Measurements from ENCODE around the gene PLSCR5. TPM values are rescaled to one million over a fixed set of nuclear protein-coding genes. Genes with fewer than 3 reads are reported as not detected.
A peak's percentile ranks its signal among the peaks of the same experiment; 100 is the strongest.

The PLSCR5 gene
- total and polyA plus RNA-seq, 2 donors = not detected

- DNase-seq (ENCODE audit: extremely low spot score) = no peak
- Histone ChIP-seq H3K36me3 (ENCODE audit: insufficient read depth) (no peaks in the 10 kb centered on the region), H3K4me1 (ENCODE audit: insufficient read depth) (no peaks in the 10 kb centered on the region), H3K4me3 (ENCODE audit: low read depth, low read length) (peak overlapping the region; percentile 80), H3K27ac (ENCODE audit: low read depth) (peak overlapping the region; percentile 90)
- 52% methylated on average over 8 of the region's 8 CpGs for WGBS
Observed at GRCh38 chr3:146544929-146545528, 60.1 kb downstream of the PLSCR5 start.

GRCh38 chr3:146544002-146544928, 60.9 kb downstream of the PLSCR5 start, which contains the start of gene PLSCR1:
PLSCR1 (minus strand) TSS chr3:146544607; CDS start chr3:146536552, 8,055 bp downstream.
- WGBS = under 1% methylated on average over 51 of the region's 51 CpGs
- peak; percentile 84 for DNase-seq (ENCODE audit: extremely low spot score)
- H3K4me1 ChIP-seq (ENCODE audit: insufficient read depth) = no peaks in the 10 kb centered on the region
- H3K4me3 ChIP-seq (ENCODE audit: low read depth, low read length) = peak within 1 kb of the TSS; percentile 80
- H3K36me3 ChIP-seq (ENCODE audit: insufficient read depth) = no peaks in the 10 kb centered on the region
- peak within 1 kb of the TSS; percentile 90 for H3K27ac ChIP-seq (ENCODE audit: low read depth)

GRCh38 chr3:146543461-146544001, 61.6 kb downstream of the PLSCR5 start:
- Histone ChIP-seq H3K4me3 (ENCODE audit: low read depth, low read length) (peak overlapping the region; percentile 80), H3K36me3 (ENCODE audit: insufficient read depth) (no peaks in the 10 kb centered on the region), H3K4me1 (ENCODE audit: insufficient read depth) (no peaks in the 10 kb centered on the region), H3K27ac (ENCODE audit: low read depth) (peak overlapping the region; percentile 39)
- peak; percentile 26 for DNase-seq (ENCODE audit: extremely low spot score)
- 12% methylated on average over 10 of the region's 10 CpGs for WGBS

GRCh38 chr3:146542978-146543377, 62.2 kb downstream of the PLSCR5 start:
- Histone ChIP-seq H3K27ac (ENCODE audit: low read depth) (peak overlapping the region; percentile 39), H3K36me3 (ENCODE audit: insufficient read depth) (no peaks in the 10 kb centered on the region), H3K4me3 (ENCODE audit: low read depth, low read length) (peak overlapping the region; percentile 80), H3K4me1 (ENCODE audit: insufficient read depth) (no peaks in the 10 kb centered on the region)
- WGBS = 55% methylated on average over 2 of the region's 2 CpGs
- DNase-seq (ENCODE audit: extremely low spot score) = no peak

- H3K4me3 ChIP-seq (ENCODE audit: low read depth, low read length) = peak overlapping the region; percentile 10
- H3K4me1 ChIP-seq (ENCODE audit: insufficient read depth) = no peaks in the 10 kb centered on the region
- H3K27ac ChIP-seq (ENCODE audit: low read depth) = no peak overlapping the region
- no peak for DNase-seq (ENCODE audit: extremely low spot score)
- WGBS = 72% methylated on average over 2 of the region's 2 CpGs
- no peaks in the 10 kb centered on the region for H3K36me3 ChIP-seq (ENCODE audit: insufficient read depth)
Observed at GRCh38 chr3:146542179-146542578, 63.0 kb downstream of the PLSCR5 start.

GRCh38 chr3:146540978-146541377, 64.2 kb downstream of the PLSCR5 start:
- DNase-seq (ENCODE audit: extremely low spot score) = no peak
- no peaks in the 10 kb centered on the region for H3K4me1 ChIP-seq (ENCODE audit: insufficient read depth)
- peak overlapping the region; percentile 18 for H3K27ac ChIP-seq (ENCODE audit: low read depth)
- no peak overlapping the region for H3K4me3 ChIP-seq (ENCODE audit: low read depth, low read length)
- no peaks in the 10 kb centered on the region for H3K36me3 ChIP-seq (ENCODE audit: insufficient read depth)
- WGBS = 76% methylated on average over 1 of the region's 1 CpG

- Histone ChIP-seq H3K4me1 (ENCODE audit: insufficient read depth) (no peaks in the 10 kb centered on the region), H3K27ac (ENCODE audit: low read depth) (no peak overlapping the region), H3K36me3 (ENCODE audit: insufficient read depth) (no peaks in the 10 kb centered on the region), H3K4me3 (ENCODE audit: low read depth, low read length) (no peak overlapping the region)
- 52% methylated on average over 1 of the region's 1 CpG for WGBS
- no peak for DNase-seq (ENCODE audit: extremely low spot score)
Observed at GRCh38 chr3:146540236-146540635, 64.9 kb downstream of the PLSCR5 start.

GRCh38 chr3:146539315-146539714, 65.8 kb downstream of the PLSCR5 start:
- H3K27ac ChIP-seq (ENCODE audit: low read depth) = no peak overlapping the region
- H3K4me1 ChIP-seq (ENCODE audit: insufficient read depth) = no peaks in the 10 kb centered on the region
- DNase-seq (ENCODE audit: extremely low spot score) = no peak
- H3K36me3 ChIP-seq (ENCODE audit: insufficient read depth) = no peaks in the 10 kb centered on the region
- WGBS = 88% methylated on average over 3 of the region's 3 CpGs
- no peak overlapping the region for H3K4me3 ChIP-seq (ENCODE audit: low read depth, low read length)

- WGBS = 92% methylated on average over 3 of the region's 3 CpGs
- H3K4me3 ChIP-seq (ENCODE audit: low read depth, low read length) = no peak overlapping the region
- H3K27ac ChIP-seq (ENCODE audit: low read depth) = no peak overlapping the region
- DNase-seq (ENCODE audit: extremely low spot score) = no peak
- H3K4me1 ChIP-seq (ENCODE audit: insufficient read depth) = no peaks in the 10 kb centered on the region
- H3K36me3 ChIP-seq (ENCODE audit: insufficient read depth) = no peaks in the 10 kb centered on the region
Observed at GRCh38 chr3:146537603-146538002, 67.5 kb downstream of the PLSCR5 start.

- Histone ChIP-seq H3K4me3 (ENCODE audit: low read depth, low read length) (no peak overlapping the region), H3K27ac (ENCODE audit: low read depth) (no peak overlapping the region), H3K4me1 (ENCODE audit: insufficient read depth) (no peaks in the 10 kb centered on the region), H3K36me3 (ENCODE audit: insufficient read depth) (no peaks in the 10 kb centered on the region)
- no peak for DNase-seq (ENCODE audit: extremely low spot score)
Observed at GRCh38 chr3:146536681-146537080, 68.5 kb downstream of the PLSCR5 start.

Small RNA genes within 50 kb of the gene (small RNA-seq; reads per million reads assigned to genes)
- not detected for gene RNU6-428P

Other genes with a start within 250 kb of the PLSCR5 start
- gene PLSCR2, start 135.8 kb downstream of the PLSCR5 start, total RNA-seq = 0.85 TPM
- not detected for gene PLSCR2, start 135.8 kb downstream of the PLSCR5 start, polyA plus RNA-seq
- 97.8 TPM for gene PLSCR1, start 60.7 kb downstream of the PLSCR5 start, total RNA-seq
- 51.3 TPM for gene PLSCR1, start 60.7 kb downstream of the PLSCR5 start, polyA plus RNA-seq